ENCODE results near the gene EMX1. TPM values are rescaled to one million over a fixed set of nuclear protein-coding genes. Genes with fewer than 3 reads are reported as not detected.

EMX1 gene
- total RNA-seq, 4 donors from 2014 or later, result 0.21 TPM; not detected in 3

DNA sequence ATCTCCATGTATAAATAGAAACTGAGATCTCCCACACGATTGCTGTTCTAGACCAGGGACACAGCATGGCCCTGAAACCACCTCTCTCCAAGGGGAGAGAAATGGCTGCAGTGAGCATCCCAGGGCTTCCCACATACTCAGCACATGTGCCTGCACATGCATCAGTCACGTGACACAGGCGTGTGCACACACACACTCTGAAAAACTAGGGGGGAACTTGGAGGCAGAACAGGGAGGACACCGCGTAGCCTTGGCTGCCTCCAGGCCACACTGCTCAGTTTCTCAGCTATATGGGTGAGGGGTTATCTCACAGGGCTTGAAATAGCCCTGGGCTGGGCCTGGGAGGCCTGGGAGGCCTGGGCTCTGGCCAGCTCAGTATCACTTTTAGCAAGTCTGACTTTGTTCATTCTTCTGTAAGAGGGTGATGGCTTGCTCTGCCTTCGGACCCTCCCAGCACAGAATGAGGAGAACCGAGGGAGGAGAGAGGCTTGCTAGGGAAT lies 66.9 kb downstream of the EMX1 start:
- H3K9me3 ChIP-seq, result no peaks in the 10 kb centered on the region
- DNase-seq, result no peak
- H3K4me3 ChIP-seq, result no peak overlapping the region
- H3K4me1 ChIP-seq, result no peaks in the 10 kb centered on the region
- H3K27me3 ChIP-seq, result no peaks in the 10 kb centered on the region
- no peaks in the 10 kb centered on the region for H3K36me3 ChIP-seq
- intact Hi-C loops (cut with DNase I; ENCODE audit: low total_unique reads), result no loop called here
- no peak overlapping the region for H3K27ac ChIP-seq
- TF ChIP-seq CTCF (IDR thresholded peaks at IDR 0.05), result no peak
- no peak for TF ChIP-seq POLR2A (IDR thresholded peaks at IDR 0.05)

Other genes starting within 250 kb of the EMX1 start
- gene EXOC6B, start 91.5 kb upstream of the EMX1 start, total RNA-seq, result 100 to 1,000 TPM in 1 of 4 donors, 10 to 100 TPM in 3; 14.1 to 107 (median 38.5) TPM
- gene SPR, start 30.1 kb upstream of the EMX1 start, total RNA-seq, result 10 to 100 TPM in 3 of 4 donors, 1 to 10 TPM in 1; 4.5 to 33.8 (median 18.8) TPM
- gene SFXN5, start 154.2 kb downstream of the EMX1 start, total RNA-seq, result 10 to 100 TPM in 2 of 4 donors, 1 to 10 TPM in 2; 2.1 to 16.0 (median 10.6) TPM
- 10 to 100 TPM; 22.4 to 45.7 (median 31.7) TPM for gene RAB11FIP5, start 195.4 kb downstream of the EMX1 start, total RNA-seq